SK-N-SH (cell line): ENCODE data around the gene RNF121. TPM values are rescaled to one million over a fixed set of nuclear protein-coding genes. Genes with fewer than 3 reads are reported as not detected.

Experiments used
- CTCF ChIA-PET: fragments of 300-600, 350-600 bp; formaldehyde crosslinking; extraction: SDS; loops from one replicate; lab custom pipeline; 2021; lab: Yijun Ruan, JAX
- POLR2A ChIA-PET: fragments of 350-600 bp; sonication (Branson Sonifier 250); formaldehyde crosslinking; extraction: SDS; loops from one replicate; lab custom pipeline; 2020; ENCODE audit warnings: antibody characterized with exemption, inconsistent platforms; lab: Yijun Ruan, JAX
- DNase-seq: peaks from one replicate; pipeline ENCODE4 v3.0.0; 2012
- H2AFZ ChIP-seq: fragments of 200-600 bp; sonication (generic); 2 replicates; pipeline ENCODE4 v1.8.1; 2016; ENCODE audit warnings: antibody characterized with exemption, mild to moderate bottlenecking, low read depth
- H3F3A ChIP-seq: fragments of 200-600 bp; sonication (generic); replicated peaks from 2 replicates; pipeline ENCODE3; 2016; ENCODE audit warnings: antibody characterized with exemption, mild to moderate bottlenecking; ENCODE audit not compliant: insufficient read depth
- H3K27ac ChIP-seq, 2 experiments: fragments of 200-500 bp in 1 of 2; fragments of 200-600 bp in 1 of 2; sonication (Bioruptor generic) in 1 of 2; sonication (generic), shearing (Covaris generic) in 1 of 2; 2 replicates each; pipeline versions ENCODE4 v1.5.1 to v1.6.1; 2014 to 2016; ENCODE audit warnings: low read depth in 2 of 2, inconsistent platforms in 1 of 2, low read length in 1 of 2, mild to moderate bottlenecking in 1 of 2, mixed read lengths in 1 of 2
- H3K27me3 ChIP-seq: fragments of 200-600 bp; sonication (generic), shearing (Covaris generic); 2 replicates; pipeline ENCODE4 v1.6.1; 2016; ENCODE audit warnings: mixed run types; ENCODE audit not compliant: insufficient read depth
- H3K36me3 ChIP-seq, 2 experiments: fragments of 200-500 bp in 1 of 2; fragments of 200-600 bp in 1 of 2; sonication (Bioruptor generic) in 1 of 2; sonication (generic) in 1 of 2; replicated peaks in 1 of 2; 2 replicates each; pipeline versions ENCODE3 to v1.5.1; 2014 to 2016; ENCODE audit warnings: low read length in 1 of 2, mild to moderate bottlenecking in 1 of 2; ENCODE audit not compliant: insufficient read depth in 2 of 2, control insufficient read depth in 1 of 2
- H3K4me1 ChIP-seq, 2 experiments: fragments of 200-500 bp in 1 of 2; fragments of 200-600 bp in 1 of 2; sonication (Bioruptor generic) in 1 of 2; sonication (generic), shearing (Covaris generic) in 1 of 2; 2 replicates each; pipeline versions ENCODE4 v1.5.1 to v1.6.1; 2014 to 2016; ENCODE audit warnings: low read depth in 1 of 2, low read length in 1 of 2, mixed run types in 1 of 2; ENCODE audit not compliant: insufficient read depth in 2 of 2, control insufficient read depth in 1 of 2
- H3K4me2 ChIP-seq: fragments of 200-600 bp; sonication (generic), shearing (Covaris generic); 2 replicates; pipeline ENCODE4 v1.6.1; 2017; ENCODE audit warnings: mixed run types
- H3K4me3 ChIP-seq, 2 experiments: fragments of 200-500 bp in 1 of 2; fragments of 200-600 bp in 1 of 2; sonication (Bioruptor generic) in 1 of 2; sonication (generic), shearing (Covaris generic) in 1 of 2; 2 replicates each; pipeline versions ENCODE4 v1.5.1 to v1.8.1; 2014 to 2016; ENCODE audit warnings: low read depth in 2 of 2, inconsistent platforms in 1 of 2, low read length in 1 of 2, mild to moderate bottlenecking in 1 of 2, mixed read lengths in 1 of 2, moderate library complexity in 1 of 2
- H3K79me2 ChIP-seq: fragments of 200-600 bp; sonication (generic); 2 replicates; pipeline ENCODE4 v1.8.1; 2017; ENCODE audit warnings: mild to moderate bottlenecking; ENCODE audit not compliant: insufficient read depth
- H3K9ac ChIP-seq: fragments of 200-600 bp; sonication (generic); 2 replicates; pipeline ENCODE4 v1.6.1; 2017; ENCODE audit warnings: mixed run types
- H3K9me2 ChIP-seq: fragments of 200-600 bp; sonication (generic); 2 replicates; pipeline ENCODE4 v1.6.1; 2017; ENCODE audit warnings: mixed run types
- H3K9me3 ChIP-seq: fragments of 200-600 bp; sonication (generic); 2 replicates; pipeline ENCODE4 v1.6.1; 2017; ENCODE audit warnings: mixed run types, mild to moderate bottlenecking, moderate library complexity
- H4K20me1 ChIP-seq: fragments of 200-600 bp; sonication (generic); 2 replicates; pipeline ENCODE4 v1.6.1; 2017; ENCODE audit warnings: mild to moderate bottlenecking, mixed run types; ENCODE audit not compliant: insufficient read depth
- CHD2 ChIP-seq: fragments of 150-350 bp; IDR thresholded peaks from 2 replicates; pipeline ENCODE4 v1.6.1; 2018; ENCODE audit warnings: low read length; ENCODE audit not compliant: partially characterized antibody
- ELF1 ChIP-seq: IDR thresholded peaks from 2 replicates; pipeline ENCODE4 v1.4.0; 2012
- EP300 ChIP-seq, 2 experiments: IDR thresholded peaks; 2 replicates each; pipeline versions ENCODE4 v1.4.0 to v1.6.1; 2012; ENCODE audit warnings: borderline replicate concordance in 1 of 2, low read depth in 1 of 2, low read length in 1 of 2
- JUND ChIP-seq: IDR thresholded peaks from 2 replicates; pipeline ENCODE4 v1.4.0; 2012
- MEF2A ChIP-seq: IDR thresholded peaks from 2 replicates; pipeline ENCODE4 v1.4.0; 2012; ENCODE audit warnings: low read depth, borderline replicate concordance
- MXI1 ChIP-seq: IDR thresholded peaks from 2 replicates; pipeline ENCODE4 v1.6.1; 2012; ENCODE audit warnings: mild to moderate bottlenecking, low read depth, low read length, improper control_type of control experiment
- NFIC ChIP-seq: IDR thresholded peaks from 2 replicates; pipeline ENCODE4 v1.4.0; 2012; ENCODE audit warnings: borderline replicate concordance
- NRF1 ChIP-seq: IDR thresholded peaks from 2 replicates; pipeline ENCODE4 v1.6.1; 2012; ENCODE audit warnings: low read depth, mild to moderate bottlenecking, low read length
- POLR2AphosphoS5 ChIP-seq: IDR thresholded peaks from 2 replicates; pipeline ENCODE4 v1.6.1; 2012; ENCODE audit warnings: low read depth, low read length
- RFX5 ChIP-seq: IDR thresholded peaks from 2 replicates; pipeline ENCODE4 v1.6.1; 2012; ENCODE audit warnings: mild to moderate bottlenecking, improper control_type of control experiment, low read length
- SIN3A ChIP-seq: IDR thresholded peaks from 2 replicates; pipeline ENCODE4 v1.6.1; 2012; ENCODE audit warnings: low read depth, mild to moderate bottlenecking, low read length, moderate library complexity, borderline replicate concordance
- SMC3 ChIP-seq: IDR thresholded peaks from 2 replicates; pipeline ENCODE4 v1.6.1; 2012; ENCODE audit warnings: low read depth, low read length, improper control_type of control experiment
- TCF12 ChIP-seq: IDR thresholded peaks from 2 replicates; pipeline ENCODE4 v1.4.0; 2012
- TEAD4 ChIP-seq: IDR thresholded peaks from 2 replicates; pipeline ENCODE4 v1.4.0; 2012; ENCODE audit warnings: mild to moderate bottlenecking, borderline replicate concordance; ENCODE audit not compliant: insufficient read depth
- WGBS: methylation state at CpG from one replicate; pipeline ENCODE4 v1.1.6; 2017; ENCODE audit warnings: low lambda C conversion rate; 5-methylcytosine and 5-hydroxymethylcytosine counted together
- polyA plus RNA-seq, 3 experiments: library from polyadenylated mRNA; depleted of rRNA; stranded (reverse); fragments of >200 nt; gene quantifications; 2 replicates each; pipeline ENCODE4 v1.2.3, GENCODE V29; 2012
- TF ChIP-seq, protein P1 (sequence below): IDR thresholded peaks from 2 replicates; pipeline ENCODE4 v1.6.1; 2012; ENCODE audit warnings: mild to moderate bottlenecking, low read depth, low read length, moderate library complexity
- TF ChIP-seq, protein P2 (sequence below): IDR thresholded peaks from 2 replicates; pipeline ENCODE4; 2012
- TF ChIP-seq, protein P3 (sequence below): IDR thresholded peaks from 2 replicates; pipeline ENCODE4 v1.4.0; 2012; ENCODE audit warnings: low read depth, borderline replicate concordance
- TF ChIP-seq, protein P4 (sequence below): IDR thresholded peaks from 2 replicates; pipeline ENCODE4 v1.4.0; 2012; ENCODE audit warnings: low read depth, borderline replicate concordance

RNF121 gene
- polyA plus RNA-seq, 1 of the 3 experiments (the other 2 are of a cell fraction) = 49.5 TPM

GRCh38 chr11:71964641-71965040, 35.8 kb downstream of the RNF121 start:
- ChIA-PET CTCF (interaction anchor here (1.0 to 3.6 kb wide), 2 partner anchors 13 to 27 kb away, joined by 3 to 24 read pairs; no protein-coding TSS in a partner anchor), POLR2A (interaction anchor here (0.7 kb wide), 1 partner anchor 36 kb away, joined by 3 read pairs; the partner anchor contains the start of genes RNF121 and XNDC1N)
- no peaks in the 10 kb centered on the region for H4K20me1 ChIP-seq
- H3K4me2 ChIP-seq = no peak overlapping the region
- DNase-seq = no peak
- no peak overlapping the region for H3K9ac ChIP-seq
- TF ChIP-seq, protein P1, sequence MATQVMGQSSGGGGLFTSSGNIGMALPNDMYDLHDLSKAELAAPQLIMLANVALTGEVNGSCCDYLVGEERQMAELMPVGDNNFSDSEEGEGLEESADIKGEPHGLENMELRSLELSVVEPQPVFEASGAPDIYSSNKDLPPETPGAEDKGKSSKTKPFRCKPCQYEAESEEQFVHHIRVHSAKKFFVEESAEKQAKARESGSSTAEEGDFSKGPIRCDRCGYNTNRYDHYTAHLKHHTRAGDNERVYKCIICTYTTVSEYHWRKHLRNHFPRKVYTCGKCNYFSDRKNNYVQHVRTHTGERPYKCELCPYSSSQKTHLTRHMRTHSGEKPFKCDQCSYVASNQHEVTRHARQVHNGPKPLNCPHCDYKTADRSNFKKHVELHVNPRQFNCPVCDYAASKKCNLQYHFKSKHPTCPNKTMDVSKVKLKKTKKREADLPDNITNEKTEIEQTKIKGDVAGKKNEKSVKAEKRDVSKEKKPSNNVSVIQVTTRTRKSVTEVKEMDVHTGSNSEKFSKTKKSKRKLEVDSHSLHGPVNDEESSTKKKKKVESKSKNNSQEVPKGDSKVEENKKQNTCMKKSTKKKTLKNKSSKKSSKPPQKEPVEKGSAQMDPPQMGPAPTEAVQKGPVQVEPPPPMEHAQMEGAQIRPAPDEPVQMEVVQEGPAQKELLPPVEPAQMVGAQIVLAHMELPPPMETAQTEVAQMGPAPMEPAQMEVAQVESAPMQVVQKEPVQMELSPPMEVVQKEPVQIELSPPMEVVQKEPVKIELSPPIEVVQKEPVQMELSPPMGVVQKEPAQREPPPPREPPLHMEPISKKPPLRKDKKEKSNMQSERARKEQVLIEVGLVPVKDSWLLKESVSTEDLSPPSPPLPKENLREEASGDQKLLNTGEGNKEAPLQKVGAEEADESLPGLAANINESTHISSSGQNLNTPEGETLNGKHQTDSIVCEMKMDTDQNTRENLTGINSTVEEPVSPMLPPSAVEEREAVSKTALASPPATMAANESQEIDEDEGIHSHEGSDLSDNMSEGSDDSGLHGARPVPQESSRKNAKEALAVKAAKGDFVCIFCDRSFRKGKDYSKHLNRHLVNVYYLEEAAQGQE = no peak
- TF ChIP-seq, protein P2, sequence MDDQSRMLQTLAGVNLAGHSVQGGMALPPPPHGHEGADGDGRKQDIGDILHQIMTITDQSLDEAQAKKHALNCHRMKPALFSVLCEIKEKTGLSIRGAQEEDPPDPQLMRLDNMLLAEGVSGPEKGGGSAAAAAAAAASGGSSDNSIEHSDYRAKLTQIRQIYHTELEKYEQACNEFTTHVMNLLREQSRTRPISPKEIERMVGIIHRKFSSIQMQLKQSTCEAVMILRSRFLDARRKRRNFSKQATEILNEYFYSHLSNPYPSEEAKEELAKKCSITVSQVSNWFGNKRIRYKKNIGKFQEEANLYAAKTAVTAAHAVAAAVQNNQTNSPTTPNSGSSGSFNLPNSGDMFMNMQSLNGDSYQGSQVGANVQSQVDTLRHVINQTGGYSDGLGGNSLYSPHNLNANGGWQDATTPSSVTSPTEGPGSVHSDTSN = no peak
- TF ChIP-seq MEF2A (no peak), NFIC (no peak), ELF1 (no peak), POLR2AphosphoS5 (no peak), CHD2 (no peak), SMC3 (no peak)
- no peak overlapping the region for H3K27ac ChIP-seq
- no peaks in the 10 kb centered on the region for H3K9me3 ChIP-seq
- no peak overlapping the region for H2AFZ ChIP-seq
- H3K27me3 ChIP-seq = no peaks in the 10 kb centered on the region
- H3K9me2 ChIP-seq = no peaks in the 10 kb centered on the region
- peaks cover 10 to 55% of the 10 kb centered on the region in 2 experiments for H3K36me3 ChIP-seq
- peaks cover 5% of the 10 kb centered on the region for H3F3A ChIP-seq
- no peaks in the 10 kb centered on the region for H3K4me1 ChIP-seq
- peaks cover 52% of the 10 kb centered on the region for H3K79me2 ChIP-seq
- 86% methylated on average over 4 of the region's 4 CpGs for whole genome bisulfite sequencing
- no peak overlapping the region for H3K4me3 ChIP-seq

- Histone ChIP-seq H3K4me2 (no peak overlapping the region), H3K9me3 (no peaks in the 10 kb centered on the region), H3K9ac (no peak overlapping the region), H3K9me2 (no peaks in the 10 kb centered on the region), H3K27ac (no peak overlapping the region), H3K36me3 (peaks cover 16 to 48% of the 10 kb centered on the region in 2 experiments), H4K20me1 (no peaks in the 10 kb centered on the region), H3K27me3 (no peaks in the 10 kb centered on the region), H2AFZ (no peak overlapping the region), H3K4me1 (no peaks in the 10 kb centered on the region), H3K79me2 (peaks cover 28% of the 10 kb centered on the region), H3F3A (no peaks in the 10 kb centered on the region), H3K4me3 (no peak overlapping the region)
- TF ChIP-seq ELF1 = no peak
- no peak for TF ChIP-seq NRF1
- TF ChIP-seq, protein P3, sequence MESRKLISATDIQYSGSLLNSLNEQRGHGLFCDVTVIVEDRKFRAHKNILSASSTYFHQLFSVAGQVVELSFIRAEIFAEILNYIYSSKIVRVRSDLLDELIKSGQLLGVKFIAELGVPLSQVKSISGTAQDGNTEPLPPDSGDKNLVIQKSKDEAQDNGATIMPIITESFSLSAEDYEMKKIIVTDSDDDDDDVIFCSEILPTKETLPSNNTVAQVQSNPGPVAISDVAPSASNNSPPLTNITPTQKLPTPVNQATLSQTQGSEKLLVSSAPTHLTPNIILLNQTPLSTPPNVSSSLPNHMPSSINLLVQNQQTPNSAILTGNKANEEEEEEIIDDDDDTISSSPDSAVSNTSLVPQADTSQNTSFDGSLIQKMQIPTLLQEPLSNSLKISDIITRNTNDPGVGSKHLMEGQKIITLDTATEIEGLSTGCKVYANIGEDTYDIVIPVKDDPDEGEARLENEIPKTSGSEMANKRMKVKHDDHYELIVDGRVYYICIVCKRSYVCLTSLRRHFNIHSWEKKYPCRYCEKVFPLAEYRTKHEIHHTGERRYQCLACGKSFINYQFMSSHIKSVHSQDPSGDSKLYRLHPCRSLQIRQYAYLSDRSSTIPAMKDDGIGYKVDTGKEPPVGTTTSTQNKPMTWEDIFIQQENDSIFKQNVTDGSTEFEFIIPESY = no peak
- TF ChIP-seq TCF12 = no peak
- no peak for TF ChIP-seq EP300 (IDR thresholded peaks at IDR 0.05; ENCODE audit: borderline replicate concordance in 1 of 2, low read depth in 1 of 2, low read length in 1 of 2)
- TF ChIP-seq POLR2AphosphoS5 = no peak
- TF ChIP-seq JUND = no peak
- no peak for TF ChIP-seq RFX5
- TF ChIP-seq NFIC = no peak
- no peak for TF ChIP-seq MXI1
- TF ChIP-seq SIN3A = no peak
- TF ChIP-seq MEF2A = no peak
- TF ChIP-seq, protein P4, sequence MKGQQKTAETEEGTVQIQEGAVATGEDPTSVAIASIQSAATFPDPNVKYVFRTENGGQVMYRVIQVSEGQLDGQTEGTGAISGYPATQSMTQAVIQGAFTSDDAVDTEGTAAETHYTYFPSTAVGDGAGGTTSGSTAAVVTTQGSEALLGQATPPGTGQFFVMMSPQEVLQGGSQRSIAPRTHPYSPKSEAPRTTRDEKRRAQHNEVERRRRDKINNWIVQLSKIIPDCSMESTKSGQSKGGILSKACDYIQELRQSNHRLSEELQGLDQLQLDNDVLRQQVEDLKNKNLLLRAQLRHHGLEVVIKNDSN = no peak
- TF ChIP-seq TEAD4 = no peak
- TF ChIP-seq, protein P2 = no peak
- WGBS = 88% methylated on average over 2 of the region's 2 CpGs
- ChIA-PET POLR2A (no interaction called here), CTCF (interaction anchor here (0.6 to 1.3 kb wide), 3 partner anchors 16 to 476 kb away, joined by 3 to 4 read pairs (median 3); partner anchors contain the start of gene CLPB)
- no peak for DNase-seq
These were observed 42.8 kb downstream of the RNF121 start for GRCh38 chr11:71971680-71972079.
